ENCODE measurements around the gene MOB1B.

DNA sequence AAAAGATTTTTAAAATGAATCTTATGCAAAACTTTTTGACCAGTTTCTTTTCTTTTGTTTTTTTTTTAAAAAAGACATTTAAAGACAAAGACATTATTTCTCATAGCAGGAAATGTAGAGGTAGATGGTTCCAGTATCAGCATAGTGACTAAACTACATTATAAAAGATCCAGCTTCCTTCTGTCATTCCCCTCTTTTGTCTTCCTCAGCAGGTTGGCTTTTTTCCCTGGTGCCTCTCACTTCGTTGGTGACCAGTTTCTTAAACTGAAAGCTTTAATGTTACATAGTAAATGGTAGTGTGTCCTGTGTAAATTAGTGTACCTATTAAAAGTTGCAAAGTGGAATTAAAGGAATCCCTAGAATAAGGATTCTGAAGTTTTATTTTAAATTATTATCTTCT lies 127.3 kb downstream of the MOB1B start:
- TF ChIP-seq EZH2phosphoT487 (IDR thresholded peaks at IDR 0.05; ENCODE audit: unreplicated experiment) (no peak), EZH2 (IDR thresholded peaks at IDR 0.05; ENCODE audit: low read depth, unreplicated experiment) (no peak)
- TF ChIP-seq, protein P1, sequence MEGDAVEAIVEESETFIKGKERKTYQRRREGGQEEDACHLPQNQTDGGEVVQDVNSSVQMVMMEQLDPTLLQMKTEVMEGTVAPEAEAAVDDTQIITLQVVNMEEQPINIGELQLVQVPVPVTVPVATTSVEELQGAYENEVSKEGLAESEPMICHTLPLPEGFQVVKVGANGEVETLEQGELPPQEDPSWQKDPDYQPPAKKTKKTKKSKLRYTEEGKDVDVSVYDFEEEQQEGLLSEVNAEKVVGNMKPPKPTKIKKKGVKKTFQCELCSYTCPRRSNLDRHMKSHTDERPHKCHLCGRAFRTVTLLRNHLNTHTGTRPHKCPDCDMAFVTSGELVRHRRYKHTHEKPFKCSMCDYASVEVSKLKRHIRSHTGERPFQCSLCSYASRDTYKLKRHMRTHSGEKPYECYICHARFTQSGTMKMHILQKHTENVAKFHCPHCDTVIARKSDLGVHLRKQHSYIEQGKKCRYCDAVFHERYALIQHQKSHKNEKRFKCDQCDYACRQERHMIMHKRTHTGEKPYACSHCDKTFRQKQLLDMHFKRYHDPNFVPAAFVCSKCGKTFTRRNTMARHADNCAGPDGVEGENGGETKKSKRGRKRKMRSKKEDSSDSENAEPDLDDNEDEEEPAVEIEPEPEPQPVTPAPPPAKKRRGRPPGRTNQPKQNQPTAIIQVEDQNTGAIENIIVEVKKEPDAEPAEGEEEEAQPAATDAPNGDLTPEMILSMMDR (conservative IDR thresholded peaks at IDR 0.05; ENCODE audit: low read depth in 2 of 2), result no peak

Measured in GM23338 (cell line).